ENCODE measurements around the gene C9orf50.

DNA sequence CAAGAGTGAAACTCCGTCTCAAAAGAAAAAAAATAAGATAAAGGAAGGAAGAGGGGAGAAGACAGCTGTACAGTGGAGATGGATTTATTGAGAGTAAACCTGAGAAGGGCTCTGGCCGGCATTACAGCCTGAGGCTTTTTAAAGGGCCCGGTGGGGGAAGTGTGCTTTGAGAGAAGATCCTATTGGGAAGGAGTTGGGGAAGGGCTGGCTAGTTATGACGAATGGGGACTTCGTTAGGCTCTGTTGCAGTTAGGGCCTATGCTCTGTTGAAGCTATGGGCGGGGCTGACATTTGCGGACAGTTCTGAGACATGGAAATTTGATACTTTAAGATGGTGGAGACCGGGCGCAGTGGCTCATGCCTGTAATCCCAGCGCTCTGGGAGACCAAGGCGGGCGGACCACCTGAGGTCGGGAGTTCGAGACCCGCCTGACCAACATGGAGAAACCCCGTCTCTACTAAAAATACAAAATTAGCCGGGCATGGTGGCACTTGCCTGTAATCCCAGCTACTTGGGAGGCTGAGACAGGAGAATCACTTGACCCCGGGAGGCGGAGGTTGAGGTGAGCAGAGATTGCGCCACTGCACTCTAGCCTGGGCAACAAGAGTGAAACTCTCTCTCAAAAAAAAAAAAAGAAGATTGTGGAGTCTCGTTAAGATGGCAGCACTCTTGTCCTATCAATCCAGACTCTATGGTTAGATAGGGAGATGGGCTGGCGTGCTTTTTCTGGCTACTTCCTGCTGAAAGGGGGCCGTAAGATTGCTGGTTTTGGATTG, 33.2 kb downstream of the C9orf50 start:
- TF ChIP-seq POLR2AphosphoS5 (IDR thresholded peaks at IDR 0.05; ENCODE audit: low read depth, low read length) = no peak
- no peak for TF ChIP-seq TAF1 (IDR thresholded peaks at IDR 0.05; ENCODE audit: borderline replicate concordance, low read depth, low read length)
- TF ChIP-seq POLR2A (IDR thresholded peaks at IDR 0.05; ENCODE audit: low read depth, low read length) = no peak
